K562 (cell line): ENCODE results near the gene TMEM242. TPM values are rescaled to one million over a fixed set of nuclear protein-coding genes. Genes with fewer than 3 reads are reported as not detected.

Experiments
- ARNT ChIP-seq, 2 experiments: fragments of 450-650 bp; IDR thresholded peaks; 2 replicates each; pipeline ENCODE4 v1.6.1; 2016; ENCODE audit warnings: mild to moderate bottlenecking in 1 of 2
- CHD4 ChIP-seq: fragments of 200-600 bp; sonication (generic); IDR thresholded peaks from 3 replicates; pipeline ENCODE4 v1.6.1; 2012; ENCODE audit warnings: low read depth, mild to moderate bottlenecking, mixed read lengths, low read length, inconsistent platforms; ENCODE audit not compliant: insufficient read depth, insufficient replicate concordance, poor library complexity, severe bottlenecking
- ETV1 ChIP-seq: fragments of 450-650 bp; conservative IDR thresholded peaks from 2 replicates; pipeline ENCODE4 v1.6.1; 2016; ENCODE audit warnings: missing genetic modification characterization, control low read depth, low read depth, missing compliant biosample characterization
- KHSRP ChIP-seq: fragments of 450-650 bp; IDR thresholded peaks from 2 replicates; pipeline ENCODE4 v1.6.1; 2017
- L3MBTL2 ChIP-seq: fragments of 450-650 bp; IDR thresholded peaks from 2 replicates; pipeline ENCODE4 v1.6.1; 2016; ENCODE audit warnings: mild to moderate bottlenecking, moderate library complexity
- MAFK ChIP-seq: IDR thresholded peaks from 2 replicates; pipeline ENCODE4 v1.6.1; 2011; ENCODE audit warnings: low read length, improper control_type of control experiment
- NELFE ChIP-seq: IDR thresholded peaks from 2 replicates; pipeline ENCODE4 v1.6.1; 2011; ENCODE audit warnings: mild to moderate bottlenecking; ENCODE audit not compliant: insufficient read depth, insufficient read length
- POLR3G ChIP-seq: IDR thresholded peaks from 2 replicates; pipeline ENCODE4 v1.6.1; 2011; ENCODE audit not compliant: insufficient read length, insufficient replicate concordance; ENCODE audit errors: extremely low read depth
- SMARCE1 ChIP-seq: fragments of 450-650 bp; IDR thresholded peaks from 2 replicates; pipeline ENCODE4 v1.7.1; 2016; ENCODE audit warnings: mild to moderate bottlenecking
- TSC22D4 ChIP-seq: fragments of 450-650 bp; IDR thresholded peaks from 2 replicates; pipeline ENCODE4 v1.6.1; 2016; ENCODE audit warnings: missing genetic modification characterization, missing biosample characterization, control low read depth
- ZNF197 ChIP-seq: fragments of 200-800 bp; sonication (Bioruptor generic); IDR thresholded peaks from 2 replicates; pipeline ENCODE4 v1.6.1; 2016; ENCODE audit warnings: low read depth, missing genetic modification characterization, missing compliant biosample characterization
- ZNF274 ChIP-seq: IDR thresholded peaks from 2 replicates; pipeline ENCODE4 v1.6.1; 2011; ENCODE audit warnings: low read depth, mild to moderate bottlenecking, low read length, moderate library complexity, borderline replicate concordance
- ZNF408 ChIP-seq: fragments of 250-450 bp; sonication (Bioruptor Pico); IDR thresholded peaks from 2 replicates; pipeline ENCODE4 v1.4.0; 2020; ENCODE audit warnings: low read depth, mild to moderate bottlenecking, moderate library complexity
- ZNF699 ChIP-seq: fragments of 250-450 bp; sonication (Bioruptor Pico); IDR thresholded peaks from 2 replicates; pipeline ENCODE4 v1.8.0; 2021; ENCODE audit warnings: mild to moderate bottlenecking, moderate library complexity; ENCODE audit not compliant: insufficient replicate concordance
- ZSCAN29 ChIP-seq: fragments of 450-650 bp; IDR thresholded peaks from 2 replicates; pipeline ENCODE4 v1.6.1; 2017
- polyA plus RNA-seq, 8 experiments: library from polyadenylated mRNA; depleted of rRNA in 4 of 8; stranded (reverse) in 5 of 8; unstranded in 3 of 8; fragments of >200 nt; fragmentation: Nextera tagmentation in 2 of 8; fragmentation: Illumina TruSeq in 1 of 8; extraction: Ambion mirVana in 2 of 8; extraction: Trizol in 1 of 8; gene quantifications; 2 replicates each; pipeline versions ENCODE4 v1.2.1 to v1.2.3, GENCODE V29; 2011 to 2014; ENCODE audit warnings: inconsistent platforms in 1 of 8, missing spikeins in 1 of 8
- total RNA-seq, 7 experiments: library from RNA; depleted of rRNA in 6 of 7; stranded (reverse); fragments of >200 nt in 6 of 7; fragmentation: Illumina TruSeq in 2 of 7; extraction: Trizol in 2 of 7; gene quantifications; 2 replicates each; pipeline versions ENCODE4 v1.2.1 to v1.2.3, GENCODE V29; 2011 to 2021; ENCODE audit warnings: low replicate concordance in 1 of 7
- TF ChIP-seq, protein P1 (sequence below): sonication (generic); formaldehyde crosslinking; IDR thresholded peaks from 2 replicates; pipeline ENCODE4 v1.9.0; 2022; ENCODE audit warnings: mild to moderate bottlenecking, missing genetic modification reagents
- TF ChIP-seq, protein P2 (sequence below): fragments of 450-650 bp; IDR thresholded peaks from 2 replicates; pipeline ENCODE4 v1.6.1; 2016; ENCODE audit warnings: mild to moderate bottlenecking, moderate library complexity

The TMEM242 gene
- total and polyA plus RNA-seq, 9 of the 15 experiments (the other 6 are each of a cell fraction or from before 2014, with no cell fraction given) = 9.5 to 35.3 (median 16.5) TPM

DNA sequence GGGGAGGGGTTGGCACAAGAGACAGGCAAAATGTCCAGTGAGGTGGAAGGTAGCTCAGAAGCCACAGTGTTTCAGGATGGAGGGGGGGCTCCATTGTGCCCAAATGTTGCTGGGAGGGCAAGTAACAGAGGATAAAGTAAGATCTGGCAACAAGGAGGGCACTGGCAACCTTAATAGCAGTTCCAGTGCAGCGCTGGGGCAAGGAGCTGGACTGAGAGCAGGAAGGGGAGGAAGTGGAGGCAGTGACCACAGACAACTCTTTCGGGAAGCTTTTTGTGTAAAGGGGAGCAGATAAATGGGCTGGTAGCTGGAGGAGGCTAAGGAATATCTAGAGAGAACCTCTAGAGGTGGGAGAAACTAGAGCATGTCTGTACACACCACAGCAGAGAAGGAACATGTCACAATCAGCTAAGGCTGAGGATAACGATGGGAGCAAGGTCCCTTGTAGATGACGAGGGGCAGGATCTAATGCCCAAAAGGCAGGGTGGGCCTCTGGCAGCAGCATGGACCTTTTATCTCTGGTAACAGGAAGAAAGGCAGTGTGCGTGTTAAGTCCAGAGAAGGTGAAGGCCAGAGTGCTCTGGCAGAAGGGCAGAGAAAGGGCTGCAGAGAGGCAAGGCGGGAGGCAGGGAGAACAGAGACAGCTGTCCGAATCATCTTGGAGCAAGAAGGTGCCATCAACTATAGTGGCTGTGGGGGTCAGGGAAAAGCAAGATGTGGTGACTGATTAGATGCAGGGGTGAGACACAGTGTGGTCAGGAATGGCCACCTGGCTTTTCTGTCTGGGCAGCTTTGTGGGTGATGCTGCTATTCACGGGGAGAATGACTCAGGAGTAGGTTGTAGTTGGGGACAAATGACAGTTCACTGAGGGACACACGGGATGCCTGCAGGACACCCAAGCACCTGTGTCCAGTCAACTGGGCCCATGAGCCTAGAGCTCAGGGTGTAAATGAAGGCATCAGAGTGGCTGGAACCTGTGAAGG lies 17.4 kb downstream of the TMEM242 start (continued):
- TF ChIP-seq SMARCE1 (no peak), ARNT (IDR thresholded peaks at IDR 0.05) (no peak), TSC22D4 (tag) (no peak), POLR3G (no peak), ETV1 (tag) (no peak), ZSCAN29 (no peak), MAFK (peak; percentile 3; the same call in 1 of the 2 replicates), ZNF699 (CRISPR knock-in tag) (no peak), L3MBTL2 (no peak), ZNF408 (CRISPR knock-in tag) (no peak), NELFE (no peak), ZNF197 (CRISPR knock-in tag) (no peak), ZNF274 (no peak), KHSRP (no peak), CHD4 (no peak)
- TF ChIP-seq, protein P1, sequence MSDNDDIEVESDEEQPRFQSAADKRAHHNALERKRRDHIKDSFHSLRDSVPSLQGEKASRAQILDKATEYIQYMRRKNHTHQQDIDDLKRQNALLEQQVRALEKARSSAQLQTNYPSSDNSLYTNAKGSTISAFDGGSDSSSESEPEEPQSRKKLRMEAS (CRISPR knock-in tag) = peak; percentile 45; the same call in 1 of the 2 replicates
- TF ChIP-seq, protein P2, sequence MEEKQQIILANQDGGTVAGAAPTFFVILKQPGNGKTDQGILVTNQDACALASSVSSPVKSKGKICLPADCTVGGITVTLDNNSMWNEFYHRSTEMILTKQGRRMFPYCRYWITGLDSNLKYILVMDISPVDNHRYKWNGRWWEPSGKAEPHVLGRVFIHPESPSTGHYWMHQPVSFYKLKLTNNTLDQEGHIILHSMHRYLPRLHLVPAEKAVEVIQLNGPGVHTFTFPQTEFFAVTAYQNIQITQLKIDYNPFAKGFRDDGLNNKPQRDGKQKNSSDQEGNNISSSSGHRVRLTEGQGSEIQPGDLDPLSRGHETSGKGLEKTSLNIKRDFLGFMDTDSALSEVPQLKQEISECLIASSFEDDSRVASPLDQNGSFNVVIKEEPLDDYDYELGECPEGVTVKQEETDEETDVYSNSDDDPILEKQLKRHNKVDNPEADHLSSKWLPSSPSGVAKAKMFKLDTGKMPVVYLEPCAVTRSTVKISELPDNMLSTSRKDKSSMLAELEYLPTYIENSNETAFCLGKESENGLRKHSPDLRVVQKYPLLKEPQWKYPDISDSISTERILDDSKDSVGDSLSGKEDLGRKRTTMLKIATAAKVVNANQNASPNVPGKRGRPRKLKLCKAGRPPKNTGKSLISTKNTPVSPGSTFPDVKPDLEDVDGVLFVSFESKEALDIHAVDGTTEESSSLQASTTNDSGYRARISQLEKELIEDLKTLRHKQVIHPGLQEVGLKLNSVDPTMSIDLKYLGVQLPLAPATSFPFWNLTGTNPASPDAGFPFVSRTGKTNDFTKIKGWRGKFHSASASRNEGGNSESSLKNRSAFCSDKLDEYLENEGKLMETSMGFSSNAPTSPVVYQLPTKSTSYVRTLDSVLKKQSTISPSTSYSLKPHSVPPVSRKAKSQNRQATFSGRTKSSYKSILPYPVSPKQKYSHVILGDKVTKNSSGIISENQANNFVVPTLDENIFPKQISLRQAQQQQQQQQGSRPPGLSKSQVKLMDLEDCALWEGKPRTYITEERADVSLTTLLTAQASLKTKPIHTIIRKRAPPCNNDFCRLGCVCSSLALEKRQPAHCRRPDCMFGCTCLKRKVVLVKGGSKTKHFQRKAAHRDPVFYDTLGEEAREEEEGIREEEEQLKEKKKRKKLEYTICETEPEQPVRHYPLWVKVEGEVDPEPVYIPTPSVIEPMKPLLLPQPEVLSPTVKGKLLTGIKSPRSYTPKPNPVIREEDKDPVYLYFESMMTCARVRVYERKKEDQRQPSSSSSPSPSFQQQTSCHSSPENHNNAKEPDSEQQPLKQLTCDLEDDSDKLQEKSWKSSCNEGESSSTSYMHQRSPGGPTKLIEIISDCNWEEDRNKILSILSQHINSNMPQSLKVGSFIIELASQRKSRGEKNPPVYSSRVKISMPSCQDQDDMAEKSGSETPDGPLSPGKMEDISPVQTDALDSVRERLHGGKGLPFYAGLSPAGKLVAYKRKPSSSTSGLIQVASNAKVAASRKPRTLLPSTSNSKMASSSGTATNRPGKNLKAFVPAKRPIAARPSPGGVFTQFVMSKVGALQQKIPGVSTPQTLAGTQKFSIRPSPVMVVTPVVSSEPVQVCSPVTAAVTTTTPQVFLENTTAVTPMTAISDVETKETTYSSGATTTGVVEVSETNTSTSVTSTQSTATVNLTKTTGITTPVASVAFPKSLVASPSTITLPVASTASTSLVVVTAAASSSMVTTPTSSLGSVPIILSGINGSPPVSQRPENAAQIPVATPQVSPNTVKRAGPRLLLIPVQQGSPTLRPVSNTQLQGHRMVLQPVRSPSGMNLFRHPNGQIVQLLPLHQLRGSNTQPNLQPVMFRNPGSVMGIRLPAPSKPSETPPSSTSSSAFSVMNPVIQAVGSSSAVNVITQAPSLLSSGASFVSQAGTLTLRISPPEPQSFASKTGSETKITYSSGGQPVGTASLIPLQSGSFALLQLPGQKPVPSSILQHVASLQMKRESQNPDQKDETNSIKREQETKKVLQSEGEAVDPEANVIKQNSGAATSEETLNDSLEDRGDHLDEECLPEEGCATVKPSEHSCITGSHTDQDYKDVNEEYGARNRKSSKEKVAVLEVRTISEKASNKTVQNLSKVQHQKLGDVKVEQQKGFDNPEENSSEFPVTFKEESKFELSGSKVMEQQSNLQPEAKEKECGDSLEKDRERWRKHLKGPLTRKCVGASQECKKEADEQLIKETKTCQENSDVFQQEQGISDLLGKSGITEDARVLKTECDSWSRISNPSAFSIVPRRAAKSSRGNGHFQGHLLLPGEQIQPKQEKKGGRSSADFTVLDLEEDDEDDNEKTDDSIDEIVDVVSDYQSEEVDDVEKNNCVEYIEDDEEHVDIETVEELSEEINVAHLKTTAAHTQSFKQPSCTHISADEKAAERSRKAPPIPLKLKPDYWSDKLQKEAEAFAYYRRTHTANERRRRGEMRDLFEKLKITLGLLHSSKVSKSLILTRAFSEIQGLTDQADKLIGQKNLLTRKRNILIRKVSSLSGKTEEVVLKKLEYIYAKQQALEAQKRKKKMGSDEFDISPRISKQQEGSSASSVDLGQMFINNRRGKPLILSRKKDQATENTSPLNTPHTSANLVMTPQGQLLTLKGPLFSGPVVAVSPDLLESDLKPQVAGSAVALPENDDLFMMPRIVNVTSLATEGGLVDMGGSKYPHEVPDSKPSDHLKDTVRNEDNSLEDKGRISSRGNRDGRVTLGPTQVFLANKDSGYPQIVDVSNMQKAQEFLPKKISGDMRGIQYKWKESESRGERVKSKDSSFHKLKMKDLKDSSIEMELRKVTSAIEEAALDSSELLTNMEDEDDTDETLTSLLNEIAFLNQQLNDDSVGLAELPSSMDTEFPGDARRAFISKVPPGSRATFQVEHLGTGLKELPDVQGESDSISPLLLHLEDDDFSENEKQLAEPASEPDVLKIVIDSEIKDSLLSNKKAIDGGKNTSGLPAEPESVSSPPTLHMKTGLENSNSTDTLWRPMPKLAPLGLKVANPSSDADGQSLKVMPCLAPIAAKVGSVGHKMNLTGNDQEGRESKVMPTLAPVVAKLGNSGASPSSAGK = no peak
